GM19238 (cell line): Measurements from ENCODE around the gene CILP2.

Experiments used
- DNase-seq: peaks from one replicate; pipeline ENCODE4 v3.0.0; 2011; ENCODE audit warnings: low spot score; ENCODE audit not compliant: insufficient read length

CILP2 gene

DNA sequence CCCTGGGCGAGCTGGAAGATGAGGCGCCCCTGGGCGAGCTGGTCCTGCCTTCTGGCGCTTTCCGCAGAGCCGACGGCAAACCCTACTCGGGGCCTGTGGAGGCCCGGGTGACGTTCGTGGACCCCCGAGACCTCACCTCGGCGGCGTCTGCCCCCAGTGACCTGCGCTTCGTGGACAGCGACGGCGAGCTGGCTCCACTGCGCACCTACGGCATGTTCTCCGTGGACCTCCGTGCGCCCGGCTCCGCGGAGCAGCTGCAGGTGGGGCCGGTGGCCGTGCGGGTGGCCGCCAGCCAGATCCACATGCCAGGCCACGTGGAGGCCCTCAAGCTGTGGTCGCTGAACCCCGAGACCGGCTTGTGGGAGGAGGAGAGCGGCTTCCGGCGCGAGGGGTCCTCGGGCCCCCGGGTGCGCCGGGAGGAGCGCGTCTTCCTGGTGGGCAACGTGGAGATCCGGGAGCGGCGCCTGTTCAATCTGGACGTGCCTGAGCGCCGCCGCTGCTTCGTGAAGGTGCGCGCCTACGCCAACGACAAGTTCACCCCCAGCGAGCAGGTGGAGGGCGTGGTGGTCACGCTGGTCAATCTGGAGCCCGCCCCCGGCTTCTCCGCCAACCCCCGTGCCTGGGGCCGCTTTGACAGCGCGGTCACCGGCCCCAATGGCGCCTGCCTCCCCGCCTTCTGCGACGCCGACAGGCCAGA, 6.3 kb downstream of the CILP2 start:
- DNase-seq: no peak

DNA sequence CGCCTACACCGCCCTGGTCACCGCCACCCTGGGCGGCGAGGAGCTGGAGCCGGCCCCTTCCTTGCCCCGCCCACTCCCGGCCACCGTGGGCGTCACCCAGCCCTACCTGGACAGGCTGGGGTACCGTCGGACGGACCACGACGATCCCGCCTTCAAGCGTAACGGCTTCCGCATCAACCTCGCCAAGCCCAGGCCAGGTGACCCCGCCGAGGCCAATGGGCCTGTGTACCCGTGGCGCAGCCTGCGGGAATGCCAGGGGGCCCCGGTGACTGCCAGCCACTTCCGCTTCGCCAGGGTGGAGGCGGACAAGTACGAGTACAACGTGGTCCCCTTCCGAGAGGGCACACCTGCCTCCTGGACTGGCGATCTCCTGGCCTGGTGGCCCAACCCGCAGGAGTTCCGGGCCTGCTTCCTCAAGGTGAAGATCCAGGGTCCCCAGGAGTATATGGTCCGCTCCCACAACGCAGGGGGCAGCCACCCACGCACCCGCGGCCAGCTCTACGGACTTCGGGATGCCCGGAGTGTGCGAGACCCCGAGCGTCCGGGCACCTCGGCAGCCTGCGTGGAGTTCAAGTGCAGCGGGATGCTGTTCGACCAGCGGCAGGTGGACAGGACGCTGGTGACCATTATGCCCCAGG, 7.0 kb downstream of the CILP2 start:
- no peak for DNase-seq

DNA sequence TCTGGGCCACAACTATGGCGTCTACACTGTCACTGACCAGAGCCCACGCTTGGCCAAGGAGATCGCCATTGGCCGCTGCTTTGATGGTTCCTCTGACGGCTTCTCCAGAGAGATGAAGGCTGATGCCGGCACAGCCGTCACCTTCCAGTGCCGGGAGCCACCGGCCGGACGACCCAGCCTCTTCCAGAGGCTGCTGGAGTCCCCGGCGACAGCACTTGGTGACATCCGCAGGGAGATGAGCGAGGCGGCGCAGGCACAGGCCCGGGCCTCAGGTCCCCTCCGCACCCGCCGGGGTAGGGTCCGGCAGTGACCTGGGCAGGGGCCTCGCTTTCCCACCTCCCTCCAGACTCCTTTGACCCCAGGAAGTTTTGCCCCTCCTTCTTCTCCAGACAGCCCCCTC, 7.6 kb downstream of the CILP2 start:
- DNase-seq: no peak

DNA sequence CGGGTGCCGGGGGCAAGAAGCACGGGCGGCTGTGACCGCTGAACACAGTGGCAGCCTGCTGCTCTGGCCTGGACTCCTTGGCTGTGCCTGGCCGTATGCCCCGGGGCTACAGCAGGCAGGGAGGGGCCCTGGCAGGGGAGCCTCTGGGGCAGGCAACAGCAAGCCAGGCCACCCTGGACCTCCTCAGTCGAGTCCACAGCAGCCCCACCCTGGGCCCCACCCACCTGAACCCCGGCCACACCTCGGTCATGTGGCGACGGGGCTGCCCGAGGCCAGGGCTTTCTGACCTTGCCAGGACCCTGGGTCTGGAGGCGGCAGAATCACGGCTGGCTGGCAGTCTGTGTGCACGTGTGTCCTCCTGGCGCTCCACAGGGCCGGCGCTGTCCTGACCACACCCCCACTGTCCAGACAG, 8.7 kb downstream of the CILP2 start:
- no peak for DNase-seq

DNA sequence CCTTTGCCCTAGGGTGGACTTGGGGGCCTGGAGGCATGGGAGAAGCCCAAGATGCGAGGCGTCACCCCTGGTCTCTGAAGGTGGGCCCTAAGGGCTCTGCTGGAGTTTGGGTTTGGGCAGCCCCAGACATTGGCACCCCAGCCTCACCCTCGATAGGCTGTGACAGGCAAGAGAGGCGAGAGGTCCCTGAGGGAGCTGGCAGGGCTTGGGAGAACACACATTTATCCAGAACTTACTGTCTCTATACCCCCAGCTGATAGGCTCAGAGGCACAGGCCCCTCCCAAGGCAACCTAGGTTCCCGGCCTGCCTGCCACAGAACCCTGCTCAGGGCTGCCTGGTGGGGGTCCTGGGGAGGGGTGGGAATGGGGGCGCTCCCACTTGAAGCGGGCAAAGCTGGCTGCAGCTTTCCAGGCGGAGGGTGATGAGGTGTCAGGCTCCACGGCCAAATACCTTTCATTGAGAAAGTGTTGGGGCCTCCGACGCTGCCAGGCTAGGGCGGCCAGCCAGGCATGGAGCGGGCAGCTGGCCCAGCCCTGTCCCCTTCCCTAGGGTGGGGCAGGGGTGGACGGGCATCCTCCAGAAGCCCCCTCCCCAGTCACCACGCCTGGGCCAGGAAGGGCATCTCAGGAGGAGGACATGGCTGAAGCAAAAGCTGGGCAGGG, 9.7 kb downstream of the CILP2 start:
- DNase-seq: no peak

DNA sequence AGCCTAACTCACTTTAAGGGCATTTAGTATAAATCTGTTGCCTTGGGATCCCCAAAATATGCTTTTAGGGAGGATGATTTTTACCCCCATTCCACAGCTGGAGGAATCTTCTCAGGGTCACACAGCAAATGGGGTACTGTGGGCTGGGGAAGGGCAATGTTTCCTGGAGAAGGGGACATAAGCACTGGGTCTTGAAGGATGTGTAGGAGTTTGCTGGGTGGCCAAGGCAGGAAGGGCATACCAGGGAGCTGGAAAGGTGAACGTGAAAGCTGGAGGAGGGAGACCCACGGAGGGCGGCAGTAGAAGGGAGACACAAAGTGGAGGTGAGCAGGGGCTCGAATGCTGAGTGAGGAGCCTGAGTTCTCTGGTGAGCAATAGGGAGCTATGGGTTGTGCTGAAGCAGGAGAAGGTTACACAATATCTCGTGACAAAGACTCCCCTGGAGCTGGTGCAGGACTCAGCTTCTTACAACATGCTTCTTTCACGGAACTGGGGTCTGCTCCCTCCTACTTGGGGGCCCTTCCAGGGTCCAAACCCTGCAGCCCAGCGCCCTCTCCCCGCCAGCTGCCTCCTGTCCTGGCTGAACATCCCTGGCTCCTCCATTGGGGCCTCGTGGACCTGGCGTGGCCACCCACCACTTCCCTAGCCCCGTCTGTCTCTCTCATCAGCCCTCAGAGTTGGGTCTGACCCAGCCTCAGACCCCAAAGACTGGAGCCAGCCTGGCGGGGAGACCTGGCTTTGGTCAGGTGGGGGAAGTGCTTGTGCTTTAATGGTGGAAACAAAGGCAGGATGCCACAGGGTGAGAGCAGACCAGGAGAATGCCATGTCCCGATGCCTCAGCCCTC, 11.1 kb downstream of the CILP2 start:
- DNase-seq: no peak

DNA sequence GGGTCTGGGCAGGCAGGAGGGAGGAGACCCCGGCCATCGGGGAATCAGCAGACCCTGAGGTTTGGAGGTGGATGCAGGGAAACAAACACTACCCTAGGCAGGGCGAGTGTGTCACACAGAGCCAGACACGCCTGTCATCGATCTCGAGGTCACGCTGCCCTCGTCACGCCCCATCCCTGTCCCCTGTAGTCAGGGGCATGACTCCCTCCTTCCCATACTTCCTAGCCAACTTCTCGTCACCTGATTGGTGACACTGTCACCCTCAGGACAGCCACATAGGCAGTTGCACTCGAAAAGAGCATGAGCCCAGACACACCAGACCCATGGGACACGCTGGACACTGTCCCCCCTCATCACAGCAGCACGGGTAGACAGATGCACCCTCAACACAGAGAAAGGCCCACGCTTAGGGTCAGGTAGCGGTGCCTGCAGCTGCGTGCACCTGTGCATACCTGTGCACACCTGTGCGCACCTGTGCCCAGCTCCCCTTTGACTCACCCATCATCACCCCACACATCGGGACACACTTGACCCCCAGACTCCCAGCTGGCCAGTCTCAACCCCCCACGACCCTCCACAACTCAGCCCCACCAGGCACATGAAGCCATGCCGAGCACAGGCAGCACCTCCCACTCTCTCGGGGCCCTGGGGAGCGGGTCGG, 11.9 kb downstream of the CILP2 start:
- no peak for DNase-seq

DNA sequence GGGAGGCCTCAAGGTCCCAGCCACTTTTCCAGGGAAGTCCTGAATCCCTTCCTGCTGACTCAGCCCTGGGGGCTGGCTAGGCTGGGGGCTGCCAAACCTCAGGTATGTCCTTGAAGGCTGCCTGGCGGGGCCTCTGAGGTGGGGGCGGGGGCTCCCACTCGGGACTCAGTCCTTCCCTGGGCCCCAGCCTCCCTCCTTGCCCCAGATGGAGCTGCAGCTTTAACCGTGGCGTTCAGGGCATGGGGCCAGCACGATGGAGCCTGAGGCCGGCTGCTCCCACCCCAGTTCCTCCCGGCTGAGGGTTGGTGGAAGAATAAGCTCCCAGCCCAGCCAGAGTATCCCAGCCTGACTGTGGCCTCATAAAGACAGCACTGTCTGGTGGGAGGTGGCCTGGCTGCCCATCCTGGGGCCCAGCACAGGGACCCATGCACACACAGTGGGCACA, 12.4 kb downstream of the CILP2 start:
- DNase-seq: no peak

DNA sequence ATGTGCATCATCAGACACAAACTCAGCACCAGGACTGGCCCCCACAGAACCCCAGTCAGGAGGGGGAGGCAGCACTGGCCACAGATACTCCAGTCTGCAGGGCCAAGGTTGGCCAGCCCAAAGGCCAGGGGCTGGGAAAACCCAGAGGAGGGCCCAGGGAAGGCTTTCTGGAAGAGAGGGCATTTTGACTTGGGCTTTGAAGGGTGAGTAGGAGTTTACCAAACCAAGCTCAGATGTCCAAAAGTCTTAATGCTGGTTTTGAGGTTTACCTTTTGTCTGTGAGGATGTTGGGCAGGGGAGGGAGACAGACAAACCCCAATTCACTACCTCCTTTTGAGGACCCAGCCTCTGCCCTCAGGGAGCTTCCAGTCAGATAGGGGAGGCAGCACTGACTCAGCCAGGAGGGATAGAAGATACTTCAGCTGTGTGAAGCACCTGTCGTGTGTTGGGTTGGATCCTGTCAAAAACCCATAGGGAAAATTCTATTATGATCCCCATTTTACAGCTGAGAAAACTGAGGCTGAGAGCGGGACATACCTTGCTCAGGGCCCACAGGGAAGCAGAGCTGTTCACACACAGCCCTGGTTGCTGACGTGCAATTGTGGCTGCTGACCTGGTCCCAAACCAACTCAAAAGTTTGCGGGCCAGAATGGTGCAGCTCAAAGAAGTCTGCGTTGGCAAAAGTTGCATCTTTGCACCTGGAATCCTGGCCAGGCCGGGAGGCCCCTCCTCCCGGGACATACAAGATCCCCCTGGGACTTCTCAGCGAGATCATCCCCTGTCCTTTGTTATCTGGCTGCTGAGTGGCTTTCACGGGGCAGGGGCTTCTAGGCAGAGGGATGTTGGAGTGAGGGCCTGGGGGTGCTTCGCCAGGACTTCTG, 13.1 kb downstream of the CILP2 start:
- no peak for DNase-seq

DNA sequence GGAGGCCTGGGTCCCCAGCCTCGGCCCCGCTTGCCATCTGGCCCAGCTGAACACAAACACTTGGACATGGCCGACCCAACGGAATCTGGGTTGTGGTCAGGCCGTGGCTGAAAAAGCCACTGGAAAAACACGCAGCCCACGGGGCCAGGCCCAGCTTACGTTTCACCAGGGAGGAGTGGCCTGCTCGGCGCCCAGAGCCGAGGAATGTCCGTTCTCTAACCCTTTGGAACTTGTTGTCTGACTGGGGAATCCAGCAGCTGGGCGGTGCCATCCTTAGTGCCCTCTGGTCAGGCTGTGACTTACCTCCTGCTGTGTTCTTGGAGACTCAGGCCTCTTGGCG, 13.8 kb downstream of the CILP2 start:
- DNase-seq: no peak

DNA sequence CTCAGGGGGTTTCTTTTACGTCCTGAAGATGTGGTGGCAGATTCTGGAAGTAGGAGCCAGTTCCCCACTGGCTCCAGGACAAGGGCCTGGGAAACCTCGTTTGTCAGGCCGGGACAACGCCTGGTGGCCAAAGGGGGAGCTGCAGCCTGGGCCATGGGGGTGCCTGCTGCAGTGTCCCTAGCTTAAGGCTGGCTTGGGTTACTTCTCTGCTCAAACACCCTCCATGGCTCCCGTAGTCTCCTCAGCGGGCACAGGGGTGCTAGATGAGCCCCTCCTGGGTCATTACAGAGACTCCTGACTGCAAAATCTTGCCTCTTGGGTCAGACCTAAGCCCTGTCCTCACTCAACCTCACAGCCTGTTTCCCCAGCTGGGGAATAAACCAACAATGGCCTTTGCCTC, 14.7 kb downstream of the CILP2 start:
- no peak for DNase-seq

DNA sequence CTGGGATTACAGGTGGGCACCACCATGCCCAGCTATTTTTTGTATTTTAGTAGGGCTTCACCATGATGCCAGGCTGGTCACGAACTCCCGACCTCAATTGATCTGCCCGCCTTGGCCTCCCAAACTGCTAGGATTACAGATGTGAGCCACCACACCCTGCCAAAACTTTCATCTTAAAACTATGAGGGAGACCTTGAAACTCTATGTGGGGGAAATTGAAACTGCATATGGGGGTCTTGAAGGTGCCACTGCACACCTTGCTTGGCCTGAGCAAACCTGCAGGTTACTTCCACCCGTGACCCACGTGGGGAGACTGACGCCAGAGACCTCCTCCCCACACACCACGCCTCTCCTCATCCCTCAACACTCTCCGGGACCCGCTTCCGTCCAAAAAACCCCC, 15.6 kb downstream of the CILP2 start:
- DNase-seq: no peak

DNA sequence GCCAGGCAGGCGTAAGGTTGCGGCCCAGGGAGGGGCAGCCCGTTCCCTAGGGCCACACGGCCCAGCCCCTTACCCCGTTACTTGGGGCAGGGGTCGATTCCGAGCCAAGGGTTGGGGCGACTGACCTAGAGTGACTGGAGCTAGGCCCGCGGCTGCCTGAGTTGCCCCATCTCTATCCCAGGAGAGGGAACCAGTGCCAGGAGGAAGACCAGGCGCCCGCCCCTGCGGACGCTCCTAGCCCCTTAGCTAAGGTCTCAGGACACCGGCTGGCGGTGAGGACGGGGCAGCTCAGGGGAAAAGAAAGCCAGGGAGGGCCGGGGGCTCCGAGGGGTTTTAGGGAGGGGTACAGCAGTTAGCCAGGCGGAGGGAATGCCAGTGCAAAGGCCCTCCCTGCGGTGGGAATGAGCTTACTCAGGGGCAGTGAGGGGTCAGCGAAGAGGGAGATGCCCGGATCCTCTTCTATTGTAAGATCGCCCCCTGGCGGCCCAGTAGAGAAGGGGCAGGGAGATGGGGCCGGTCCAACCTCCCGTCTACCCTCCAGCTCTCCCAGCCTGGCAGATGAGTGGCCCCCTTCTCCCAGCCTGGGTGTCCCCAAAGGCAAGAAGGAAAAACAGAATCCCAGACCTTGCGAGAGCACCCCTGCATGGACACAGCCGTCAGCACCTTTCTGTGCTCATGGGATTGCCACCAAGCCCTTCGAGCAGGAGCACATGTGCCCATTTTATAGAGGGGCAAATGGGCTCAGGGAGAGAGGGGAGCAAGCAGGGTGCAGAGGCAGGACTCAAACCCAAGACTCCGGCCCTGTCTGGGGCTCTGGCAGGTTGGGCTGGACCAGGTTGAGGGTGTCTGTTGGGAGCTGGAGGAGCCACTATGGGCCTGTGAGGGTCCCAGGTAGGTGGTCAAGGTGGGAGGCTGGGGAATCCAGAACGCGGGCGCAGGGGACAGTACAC, 16.3 kb downstream of the CILP2 start:
- DNase-seq: no peak

DNA sequence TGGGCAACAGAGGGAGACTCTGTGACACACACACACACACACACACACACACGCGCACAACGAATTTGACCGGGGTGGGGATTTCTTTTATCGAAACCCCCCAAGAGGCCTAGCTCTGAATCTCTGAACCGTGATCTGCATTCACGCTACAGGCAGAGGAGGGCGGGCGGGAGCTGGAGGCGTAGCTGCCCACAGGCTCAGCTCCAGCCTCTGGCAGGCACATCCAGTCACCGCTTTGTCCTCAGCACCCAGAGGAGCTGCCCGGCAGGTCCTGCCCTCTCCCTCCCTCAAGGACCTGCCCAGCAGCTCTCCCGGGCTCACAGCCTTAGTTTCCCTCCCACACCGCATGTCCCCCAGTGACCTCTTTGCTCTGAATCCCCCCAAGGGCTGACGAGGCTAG, 20.0 kb downstream of the CILP2 start:
- no peak for DNase-seq

DNA sequence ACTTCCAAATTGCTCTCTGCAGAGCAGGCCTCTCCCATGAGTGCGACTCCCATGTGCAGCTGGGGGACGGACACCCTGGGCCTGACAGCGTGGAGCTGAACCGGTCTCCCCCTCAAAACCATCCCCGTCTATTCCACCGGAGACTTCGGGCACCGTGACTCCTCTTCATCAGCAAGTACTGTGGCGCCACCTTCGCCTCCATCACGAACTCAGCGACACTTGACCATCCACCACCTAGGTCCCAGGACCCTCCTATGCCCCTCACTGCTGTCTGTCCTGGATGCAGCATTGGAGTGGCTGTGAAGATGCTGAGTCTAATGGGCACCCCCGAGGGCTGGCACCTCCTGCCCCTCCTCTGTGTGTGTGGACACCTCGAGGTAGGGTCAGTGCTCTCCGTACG, 20.6 kb downstream of the CILP2 start:
- DNase-seq: no peak

DNA sequence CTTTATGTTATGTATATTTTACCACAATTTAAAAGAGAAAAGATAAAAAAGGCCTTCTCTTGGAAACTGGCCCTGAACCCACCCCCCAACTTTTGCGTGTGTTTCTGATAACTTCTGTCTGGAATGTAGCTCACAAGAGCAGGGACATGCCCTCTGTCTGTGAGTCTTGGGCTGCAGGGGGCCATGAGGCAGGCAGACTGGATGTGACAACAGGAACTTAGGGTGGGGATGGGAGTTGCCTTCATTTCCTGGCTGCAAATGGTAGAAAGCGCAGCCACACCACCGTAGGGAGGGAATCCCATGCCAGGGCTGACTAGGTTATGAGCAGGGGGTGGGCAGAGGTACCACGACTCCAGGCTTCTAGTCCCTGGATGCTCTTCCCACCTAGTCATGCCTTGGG, 21.9 kb downstream of the CILP2 start:
- no peak for DNase-seq

DNA sequence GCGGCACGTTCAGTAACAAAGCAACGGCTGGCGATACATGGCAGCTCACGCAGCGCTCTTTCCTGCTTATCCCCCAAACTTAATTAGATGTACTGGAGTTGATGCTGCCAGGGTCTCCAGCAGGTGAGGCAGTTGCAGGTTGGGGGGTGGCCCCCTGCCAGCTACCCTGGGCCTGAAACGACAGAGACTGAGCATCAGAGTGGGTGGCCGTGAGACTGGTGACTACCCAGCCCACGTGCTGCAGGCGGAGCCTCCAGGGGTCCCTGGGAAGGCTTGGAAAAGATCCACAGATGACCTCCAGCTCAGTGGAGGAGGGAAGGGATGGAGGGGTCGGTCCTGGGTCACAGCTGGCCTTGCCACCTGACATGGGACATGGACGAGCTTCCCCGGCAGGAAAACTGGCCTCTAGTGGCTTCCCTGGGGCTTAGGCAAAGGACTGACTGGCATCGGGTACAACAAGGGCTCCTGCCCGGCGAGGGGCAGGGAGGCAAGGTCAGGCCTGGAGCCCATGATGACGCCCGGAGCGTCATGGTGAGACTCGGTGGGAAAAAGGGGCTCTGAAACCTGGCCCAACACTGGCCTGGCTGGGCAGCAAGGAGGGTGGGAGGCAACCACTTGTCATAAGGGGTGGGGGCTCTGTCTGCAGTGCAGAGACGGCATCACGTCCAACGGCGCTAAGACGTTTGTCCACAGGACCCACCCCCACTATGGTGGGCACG, 24.0 kb downstream of the CILP2 start:
- DNase-seq: no peak

DNA sequence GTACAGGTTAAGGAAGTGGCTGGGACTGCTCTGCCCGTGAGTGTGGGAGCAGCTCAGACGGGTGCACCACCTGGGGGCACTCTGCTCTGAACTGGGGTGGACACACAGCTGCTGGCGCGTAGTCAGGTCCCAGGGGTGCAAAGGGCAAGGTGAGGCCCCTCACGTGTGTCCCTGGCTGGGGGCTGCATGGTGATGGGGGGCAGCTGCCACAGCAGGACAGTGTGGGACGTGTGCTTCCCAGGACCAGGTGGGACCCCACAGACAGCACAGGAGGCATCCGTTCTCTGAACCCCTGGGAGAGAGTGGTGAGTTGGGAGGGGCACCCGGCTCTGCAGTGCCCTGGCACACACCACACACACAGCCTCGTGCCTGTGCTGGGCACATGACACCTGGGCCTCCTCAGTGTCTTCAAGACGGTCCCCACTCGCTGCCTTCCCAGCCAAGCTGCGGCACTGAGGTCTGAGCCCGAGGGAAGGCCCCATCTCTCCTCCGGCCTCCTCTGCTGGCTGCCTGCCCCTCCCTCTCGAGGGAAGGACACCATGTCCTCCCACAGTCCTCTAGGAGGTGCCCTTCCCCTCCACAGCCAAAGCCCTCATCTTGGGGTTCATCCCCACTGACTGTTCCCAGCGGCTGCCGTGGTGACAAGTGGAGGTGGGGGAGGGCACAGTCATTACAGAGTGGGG, 24.7 kb downstream of the CILP2 start:
- DNase-seq: no peak
